ENCODE results near the gene SPATA2L.
"Not testable (repeated sequence)": the region's sequence is repeated elsewhere in the genome, so short reads cannot be mapped to it uniquely, and the experiment has no call there.

The SPATA2L gene

GRCh38 chr16:89706518-89707260, 5.2 kb upstream of the SPATA2L start:
- no peak for DNase-seq

GRCh38 chr16:89705006-89705405, 3.5 kb upstream of the SPATA2L start:
- DNase-seq = no peak

DNA sequence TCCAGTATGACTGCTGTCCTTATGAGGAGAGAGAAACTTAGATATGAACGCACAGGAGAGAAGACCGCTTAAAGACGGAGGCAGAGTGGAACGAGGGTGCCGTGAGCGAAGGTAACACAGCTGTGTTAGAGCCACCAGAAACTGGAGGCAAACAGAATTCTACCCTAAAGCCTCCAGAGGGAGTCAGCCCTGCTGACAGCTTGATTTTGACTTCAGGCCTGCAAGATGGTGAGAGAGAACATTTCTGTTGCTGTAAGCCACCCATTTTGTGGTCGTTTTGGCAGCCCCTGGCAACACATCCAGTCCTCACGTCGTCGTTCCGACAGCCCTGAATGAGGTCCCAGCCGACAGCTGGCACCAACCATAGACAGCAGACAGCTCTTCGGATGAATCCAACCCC, 2.8 kb upstream of the SPATA2L start:
- DNase-seq = no peak

GRCh38 chr16:89700649-89701424, 668 bp downstream of the SPATA2L start:
- no peak for DNase-seq

DNA sequence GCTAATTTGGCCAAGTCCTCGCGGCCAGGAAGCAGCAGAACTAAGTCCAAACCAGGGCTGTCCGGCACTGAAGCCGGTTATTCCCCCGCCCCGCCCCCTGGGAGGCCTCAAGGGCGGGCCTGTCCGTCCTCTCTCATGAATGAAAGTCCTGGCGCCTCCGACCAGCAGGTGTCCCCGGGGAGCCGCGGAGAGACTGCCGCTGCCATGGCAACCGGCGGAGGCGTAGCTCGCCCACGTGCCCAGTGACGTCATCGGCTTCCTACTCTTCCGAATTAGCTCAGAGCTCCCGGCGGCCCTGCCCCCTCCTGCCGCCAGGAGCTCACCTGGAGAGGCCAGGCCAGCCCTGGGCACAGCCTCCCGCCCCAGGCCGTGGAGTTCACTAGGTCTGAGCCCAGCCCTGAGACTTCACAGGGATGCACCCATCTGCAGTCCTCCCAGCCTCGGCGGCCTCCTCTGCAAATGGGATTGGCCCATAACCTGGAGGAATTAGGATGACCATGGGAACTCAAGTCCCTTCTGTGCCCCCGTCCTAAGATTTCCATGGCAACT, 1.3 kb downstream of the SPATA2L start:
- DNase-seq = peak; percentile 99

- DNase-seq = not testable (repeated sequence)
Measured at GRCh38 chr16:89699629-89700099, 1.8 kb downstream of the SPATA2L start.

DNA sequence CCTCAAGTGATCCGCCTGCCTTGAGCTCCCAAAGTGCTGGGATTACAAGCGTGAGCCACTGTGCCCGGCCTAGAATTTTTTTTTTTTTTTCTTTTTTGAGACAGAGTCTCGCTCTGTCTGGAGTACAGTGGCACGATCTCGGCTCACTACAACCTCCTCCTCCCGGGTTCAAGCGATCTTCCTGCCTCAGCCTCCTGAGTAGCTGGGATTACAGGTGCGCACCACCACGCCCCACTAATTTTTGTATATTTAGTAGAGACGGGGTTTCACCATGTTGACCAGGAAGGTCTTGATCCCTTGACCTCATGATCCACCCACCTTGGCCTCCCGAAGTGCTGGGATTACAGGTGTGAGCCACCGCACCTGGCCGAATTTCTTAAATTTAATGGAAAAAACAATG, 2.8 kb downstream of the SPATA2L start:
- not testable (repeated sequence) for DNase-seq

DNA sequence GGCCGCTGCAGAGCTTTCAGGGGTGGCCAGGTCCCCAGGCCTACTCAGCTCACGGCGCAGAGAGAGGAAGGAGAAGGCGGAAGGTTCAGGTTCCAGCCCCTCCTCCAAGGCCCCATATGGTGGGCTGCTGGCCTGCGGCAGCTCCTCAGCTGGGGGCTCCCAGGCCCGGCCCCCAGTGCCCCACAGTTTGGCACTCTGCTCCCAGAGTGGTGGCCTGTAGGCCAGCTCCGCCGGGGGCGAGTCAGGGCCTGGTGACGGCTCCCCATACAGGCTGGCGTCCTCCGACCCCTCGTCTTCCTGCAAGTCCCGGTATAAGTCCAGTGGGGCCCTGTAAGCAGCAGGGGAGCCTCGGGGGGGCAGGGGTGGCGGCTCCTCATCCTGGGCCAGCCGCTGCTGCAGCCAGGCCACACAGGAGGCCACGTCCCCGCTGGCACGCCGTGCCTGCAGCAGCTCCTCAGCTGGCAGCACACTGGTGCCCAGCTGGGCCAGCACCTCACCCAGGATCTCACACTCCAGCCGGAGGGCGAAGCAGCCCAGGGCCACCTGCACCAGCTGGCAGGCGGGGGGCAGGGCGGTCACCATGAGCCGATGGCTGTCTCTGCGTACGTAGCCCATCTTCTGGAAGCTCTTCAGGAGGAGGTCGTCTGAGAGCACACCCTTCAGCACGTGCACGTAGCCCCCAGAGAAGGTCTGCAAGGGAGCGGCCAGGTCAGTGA, 3.7 kb downstream of the SPATA2L start:
- DNase-seq = no peak

- DNase-seq = no peak
Measured at GRCh38 chr16:89697161-89697615, 4.3 kb downstream of the SPATA2L start.

- no peak for DNase-seq
Measured at GRCh38 chr16:89696670-89697128, 4.8 kb downstream of the SPATA2L start.

DNA sequence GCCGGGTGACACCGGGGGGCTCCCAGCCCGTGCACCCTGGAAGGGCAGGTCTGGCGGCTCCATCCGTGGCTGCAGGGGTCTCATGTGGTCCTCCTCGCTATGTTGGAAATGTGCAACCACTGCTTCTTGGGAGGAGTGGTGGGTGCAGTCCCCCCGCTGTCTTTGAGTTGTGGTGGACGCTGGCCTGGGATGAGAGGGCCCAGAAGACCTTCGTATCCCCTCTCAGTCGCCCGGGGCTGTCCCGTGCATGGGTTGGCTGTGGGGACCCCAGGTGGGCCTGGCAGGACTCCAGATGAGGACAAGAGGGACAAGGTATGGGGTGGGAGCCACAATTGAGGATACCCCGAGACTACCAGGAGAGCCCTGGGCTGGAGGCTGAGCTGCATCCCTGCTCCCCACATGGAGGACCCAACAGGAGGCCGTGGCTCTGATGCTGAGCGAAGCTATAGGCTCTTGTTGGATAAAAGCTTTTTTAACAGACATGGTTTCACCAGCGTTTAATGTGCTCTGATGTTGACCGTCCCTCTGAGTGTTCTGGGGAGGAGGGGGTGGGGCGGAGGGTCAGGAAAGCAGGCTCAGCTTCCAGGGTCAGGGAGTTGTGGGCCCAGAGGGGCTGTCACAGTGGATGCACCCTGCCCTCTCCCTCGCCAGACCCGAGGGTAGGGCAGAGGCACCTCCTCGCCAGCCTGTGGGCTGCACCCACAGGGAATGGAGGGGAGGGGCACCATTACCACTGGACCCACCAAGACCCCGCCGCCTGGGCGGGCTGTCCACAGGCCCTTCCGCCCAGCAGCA, 5.4 kb downstream of the SPATA2L start:
- no peak for DNase-seq

DNA sequence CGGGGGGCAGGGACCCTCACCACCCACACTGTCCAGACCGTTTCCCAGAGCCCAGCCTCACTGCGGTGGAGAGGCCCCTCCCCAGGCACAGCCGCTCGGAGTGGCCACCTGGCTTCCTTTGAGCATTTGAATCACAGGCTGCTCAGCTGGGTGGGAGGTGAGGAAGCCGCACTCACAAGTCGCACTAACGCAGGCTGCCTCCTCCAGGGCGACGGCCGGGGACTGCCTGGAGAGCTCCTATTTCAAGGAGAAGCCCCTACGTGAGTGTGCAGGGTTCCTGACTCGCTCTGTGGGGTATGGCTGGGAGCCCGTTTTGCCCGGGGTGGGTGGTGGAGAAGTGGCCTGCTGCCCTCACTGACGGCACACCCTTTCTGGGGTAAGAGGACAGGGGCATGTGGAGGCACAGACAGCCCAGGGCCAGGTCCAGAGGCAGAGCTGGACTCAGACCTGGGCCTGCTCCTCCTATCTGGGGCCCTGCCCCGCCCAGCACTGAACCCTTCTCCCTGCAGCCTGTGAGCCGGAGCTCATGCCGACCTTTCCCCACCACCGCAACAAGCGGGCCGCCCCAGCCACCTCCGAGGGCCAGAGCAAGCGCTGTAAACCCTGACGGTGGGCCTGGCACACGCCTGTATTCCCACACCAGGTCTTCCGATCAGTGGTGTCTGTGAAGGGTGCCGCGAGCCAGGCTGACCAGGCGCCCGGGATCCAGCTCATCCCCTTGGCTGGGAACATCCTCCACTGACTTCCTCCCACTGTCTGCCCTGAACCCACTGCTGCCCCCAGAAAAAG, 6.2 kb downstream of the SPATA2L start:
- DNase-seq = no peak

GRCh38 chr16:89694784-89695085, 6.8 kb downstream of the SPATA2L start:
- not testable (repeated sequence) for DNase-seq

GRCh38 chr16:89693931-89694783, 7.3 kb downstream of the SPATA2L start:
- DNase-seq = no peak

DNA sequence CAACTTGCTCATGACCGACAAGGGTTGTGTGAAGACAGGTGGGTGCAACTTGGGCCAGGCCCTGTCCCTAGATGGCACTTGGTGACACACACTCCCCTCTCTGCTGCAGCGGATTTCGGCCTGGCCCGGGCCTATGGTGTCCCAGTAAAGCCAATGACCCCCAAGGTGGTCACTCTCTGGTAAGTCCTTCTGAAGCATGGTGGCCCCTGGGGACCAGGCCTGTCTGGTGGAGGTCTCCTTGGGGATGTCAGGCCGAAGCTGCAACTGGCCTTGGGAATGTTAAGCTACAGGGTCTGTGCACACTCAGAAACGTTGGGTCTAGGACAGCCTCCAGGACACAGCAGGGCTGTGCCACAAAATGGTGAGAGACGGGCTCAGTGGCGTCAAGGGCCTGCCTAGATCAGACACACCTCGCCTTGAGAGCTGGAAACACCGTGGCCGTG, 8.2 kb downstream of the SPATA2L start:
- DNase-seq = no peak

- DNase-seq = no peak
Measured at GRCh38 chr16:89691986-89692569, 9.4 kb downstream of the SPATA2L start.

DNA sequence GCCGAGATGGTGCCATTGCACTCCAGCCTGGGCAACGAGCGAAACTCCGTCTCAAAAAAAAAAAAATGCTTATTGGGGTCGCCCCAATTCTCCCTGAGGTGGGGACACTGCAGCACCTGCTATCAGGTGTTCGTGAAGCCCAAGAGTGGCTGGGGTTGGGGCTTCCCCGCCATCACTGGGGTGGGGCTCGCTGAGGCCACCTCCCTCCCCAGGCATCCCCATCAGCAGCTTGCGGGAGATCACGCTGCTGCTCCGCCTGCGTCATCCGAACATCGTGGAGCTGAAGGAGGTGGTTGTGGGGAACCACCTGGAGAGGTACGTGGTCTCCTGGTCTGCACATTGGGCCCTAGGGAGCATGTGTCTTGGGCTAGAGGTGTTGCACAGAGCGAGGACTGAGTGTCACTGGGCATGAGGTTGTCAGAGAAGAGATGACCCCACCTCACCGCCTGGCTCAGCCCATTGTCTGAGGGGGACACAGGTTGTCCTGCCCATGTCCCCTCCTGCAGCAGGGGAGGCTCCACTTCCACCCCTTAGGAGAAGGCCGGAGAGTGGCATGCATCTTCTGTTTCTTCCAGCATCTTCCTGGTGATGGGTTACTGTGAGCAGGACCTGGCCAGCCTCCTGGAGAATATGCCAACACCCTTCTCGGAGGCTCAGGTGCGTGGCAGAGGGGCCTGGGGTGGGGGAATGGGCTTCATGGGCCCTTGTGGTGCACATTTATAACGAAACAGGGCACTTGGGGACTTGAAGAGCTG, 10.1 kb downstream of the SPATA2L start:
- no peak for DNase-seq

GRCh38 chr16:89690392-89690901, 11.1 kb downstream of the SPATA2L start:
- no peak for DNase-seq

DNA sequence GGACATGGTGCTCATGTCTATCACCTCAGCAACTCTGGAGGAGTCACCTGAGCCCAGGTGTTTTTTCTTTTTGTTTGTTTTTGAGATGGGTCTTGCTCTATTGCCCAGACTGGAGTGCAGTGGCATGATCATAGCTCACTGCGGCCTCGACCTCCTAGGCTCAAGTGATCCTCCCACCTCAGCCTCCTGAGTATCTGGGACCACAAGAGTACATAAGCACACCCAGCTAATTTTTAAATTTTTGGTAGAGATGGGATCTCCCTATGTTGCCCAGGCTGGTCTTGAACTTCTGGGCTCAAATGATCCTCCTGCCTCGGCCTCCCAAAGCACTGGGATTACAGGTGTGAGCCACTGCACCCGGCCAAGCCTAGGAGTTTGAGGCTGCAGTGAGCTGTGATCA, 11.9 kb downstream of the SPATA2L start:
- DNase-seq = not testable (repeated sequence)

Data from amniotic stem cell (primary cell).